ENCODE measurements around the gene GOLGA2.
"Not testable (repeated sequence)": the region's sequence is repeated elsewhere in the genome, so short reads cannot be mapped to it uniquely, and the experiment has no call there.

DNA sequence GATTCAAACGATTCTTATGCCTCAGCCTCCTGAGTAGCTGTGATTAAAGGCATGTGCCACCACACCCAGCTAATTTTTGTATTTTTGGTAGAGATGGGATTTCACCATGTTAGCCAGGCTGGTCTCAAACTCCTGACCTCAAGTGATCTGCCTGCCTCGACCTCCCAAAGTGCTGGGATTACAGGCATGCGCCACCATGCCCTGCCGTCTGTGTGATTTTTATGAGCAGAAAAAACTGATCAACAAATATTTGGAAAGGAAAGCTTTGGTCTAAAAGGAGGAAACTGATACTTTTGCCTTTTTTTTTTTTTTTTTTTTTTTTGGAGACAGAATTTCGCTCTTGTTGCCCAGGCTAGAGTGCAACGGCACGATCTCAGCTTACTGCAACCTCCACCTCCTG lies 44.9 kb downstream of the GOLGA2 start:
- TF ChIP-seq, protein P1, sequence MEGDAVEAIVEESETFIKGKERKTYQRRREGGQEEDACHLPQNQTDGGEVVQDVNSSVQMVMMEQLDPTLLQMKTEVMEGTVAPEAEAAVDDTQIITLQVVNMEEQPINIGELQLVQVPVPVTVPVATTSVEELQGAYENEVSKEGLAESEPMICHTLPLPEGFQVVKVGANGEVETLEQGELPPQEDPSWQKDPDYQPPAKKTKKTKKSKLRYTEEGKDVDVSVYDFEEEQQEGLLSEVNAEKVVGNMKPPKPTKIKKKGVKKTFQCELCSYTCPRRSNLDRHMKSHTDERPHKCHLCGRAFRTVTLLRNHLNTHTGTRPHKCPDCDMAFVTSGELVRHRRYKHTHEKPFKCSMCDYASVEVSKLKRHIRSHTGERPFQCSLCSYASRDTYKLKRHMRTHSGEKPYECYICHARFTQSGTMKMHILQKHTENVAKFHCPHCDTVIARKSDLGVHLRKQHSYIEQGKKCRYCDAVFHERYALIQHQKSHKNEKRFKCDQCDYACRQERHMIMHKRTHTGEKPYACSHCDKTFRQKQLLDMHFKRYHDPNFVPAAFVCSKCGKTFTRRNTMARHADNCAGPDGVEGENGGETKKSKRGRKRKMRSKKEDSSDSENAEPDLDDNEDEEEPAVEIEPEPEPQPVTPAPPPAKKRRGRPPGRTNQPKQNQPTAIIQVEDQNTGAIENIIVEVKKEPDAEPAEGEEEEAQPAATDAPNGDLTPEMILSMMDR (IDR thresholded peaks at IDR 0.05) = not testable (repeated sequence)
- not testable (repeated sequence) for TF ChIP-seq EP300, POLR2AphosphoS5, POLR2A (IDR thresholded peaks at IDR 0.05)

All from gastroesophageal sphincter (tissue), 3 donors.